ENCODE measurements around the gene TOB1. TPM values are rescaled to one million over a fixed set of nuclear protein-coding genes. Genes with fewer than 3 reads are reported as not detected.
A peak's percentile ranks its signal among the peaks of the same experiment; 100 is the strongest.

TOB1 gene
- total RNA-seq, 3 donors from 2014 or later: 29.4 to 31.0 (median 30.9) TPM

DNA sequence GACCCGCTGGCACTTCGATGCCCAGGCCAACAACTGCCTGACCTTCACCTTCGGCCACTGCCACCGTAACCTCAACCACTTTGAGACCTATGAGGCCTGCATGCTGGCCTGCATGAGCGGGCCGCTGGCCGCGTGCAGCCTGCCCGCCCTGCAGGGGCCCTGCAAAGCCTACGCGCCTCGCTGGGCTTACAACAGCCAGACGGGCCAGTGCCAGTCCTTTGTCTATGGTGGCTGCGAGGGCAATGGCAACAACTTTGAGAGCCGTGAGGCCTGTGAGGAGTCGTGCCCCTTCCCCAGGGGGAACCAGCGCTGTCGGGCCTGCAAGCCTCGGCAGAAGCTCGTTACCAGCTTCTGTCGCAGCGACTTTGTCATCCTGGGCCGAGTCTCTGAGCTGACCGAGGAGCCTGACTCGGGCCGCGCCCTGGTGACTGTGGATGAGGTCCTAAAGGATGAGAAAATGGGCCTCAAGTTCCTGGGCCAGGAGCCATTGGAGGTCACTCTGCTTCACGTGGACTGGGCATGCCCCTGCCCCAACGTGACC is 25.8 kb downstream of the TOB1 start:
- ATAC-seq (no peak), DNase-seq (no peak)
- H3K27me3 Mint-ChIP-seq (ENCODE audit: low read depth): peaks cover 5% of the 10 kb centered on the region
- H3K4me1 Mint-ChIP-seq (ENCODE audit: low read depth): peaks cover 1% of the 10 kb centered on the region
- no peaks in the 10 kb centered on the region for H3K9me3 Mint-ChIP-seq
- H3K36me3 Mint-ChIP-seq (ENCODE audit: insufficient read depth): no peaks in the 10 kb centered on the region
- no peak overlapping the region for H3K4me3 Mint-ChIP-seq

GRCh38 chr17:50839591-50840310 is 26.4 kb downstream of the TOB1 start:
- ATAC-seq (no peak), DNase-seq (no peak)
- no peaks in the 10 kb centered on the region for H3K9me3 Mint-ChIP-seq

GRCh38 chr17:50837980-50838954 is 27.9 kb downstream of the TOB1 start:
- Mint-ChIP-seq H3K9me3 (no peaks in the 10 kb centered on the region), H3K27me3 (ENCODE audit: low read depth) (peaks cover 15% of the 10 kb centered on the region), H3K4me3 (no peak overlapping the region), H3K36me3 (ENCODE audit: insufficient read depth) (no peaks in the 10 kb centered on the region), H3K4me1 (ENCODE audit: low read depth) (peaks cover 1% of the 10 kb centered on the region)
- no peak for DNase-seq
- no peak for ATAC-seq

More at GRCh38 chr17:50839591-50840310, 26.4 kb downstream of the TOB1 start:
- H3K27me3 Mint-ChIP-seq (ENCODE audit: low read depth): peaks cover 8% of the 10 kb centered on the region
- H3K36me3 Mint-ChIP-seq (ENCODE audit: insufficient read depth): no peaks in the 10 kb centered on the region
- no peak overlapping the region for H3K4me3 Mint-ChIP-seq
- H3K4me1 Mint-ChIP-seq (ENCODE audit: low read depth): peaks cover 1% of the 10 kb centered on the region

- no peak for ATAC-seq
- Mint-ChIP-seq H3K4me3 (no peak overlapping the region), H3K4me1 (ENCODE audit: low read depth) (peaks cover 1% of the 10 kb centered on the region), H3K36me3 (ENCODE audit: insufficient read depth) (no peaks in the 10 kb centered on the region), H3K9me3 (no peaks in the 10 kb centered on the region), H3K27me3 (ENCODE audit: low read depth) (peaks cover 15% of the 10 kb centered on the region)
- no peak for DNase-seq
Observed at GRCh38 chr17:50837286-50837979, 28.7 kb downstream of the TOB1 start.

DNA sequence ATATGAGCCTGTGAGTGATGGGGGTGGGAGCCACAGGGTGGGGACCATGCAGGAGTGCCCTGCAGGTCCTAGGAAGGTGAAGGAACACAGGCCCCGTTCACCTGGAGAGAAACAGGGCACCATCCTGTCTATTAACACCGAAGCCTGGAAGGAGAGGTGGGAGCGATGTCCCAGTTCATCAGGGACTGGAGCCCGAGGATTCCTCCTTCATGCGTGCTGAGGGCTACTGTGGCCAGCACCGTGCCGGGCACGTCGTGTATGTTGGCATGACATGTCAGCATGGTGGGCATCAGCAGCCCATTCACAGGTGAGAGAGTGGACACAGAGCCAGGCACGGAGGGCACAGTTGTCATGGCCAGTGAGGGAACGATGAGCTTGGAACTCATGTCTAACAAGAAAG is 29.3 kb downstream of the TOB1 start:
- Mint-ChIP-seq H3K36me3 (ENCODE audit: insufficient read depth) (no peaks in the 10 kb centered on the region), H3K4me3 (no peak overlapping the region), H3K27me3 (ENCODE audit: low read depth) (peaks cover 15% of the 10 kb centered on the region), H3K9me3 (no peaks in the 10 kb centered on the region), H3K4me1 (ENCODE audit: low read depth) (peaks cover 1% of the 10 kb centered on the region)
- ATAC-seq (no peak), DNase-seq (no peak)

- no peaks in the 10 kb centered on the region for H3K36me3 Mint-ChIP-seq (ENCODE audit: insufficient read depth)
- DNase-seq (no peak), ATAC-seq (peak in 1 of 2 donors; percentile 32)
- peaks cover 17% of the 10 kb centered on the region for H3K27me3 Mint-ChIP-seq (ENCODE audit: low read depth)
- no peaks in the 10 kb centered on the region for H3K9me3 Mint-ChIP-seq
- H3K4me1 Mint-ChIP-seq (ENCODE audit: low read depth): no peaks in the 10 kb centered on the region
- no peak within 1 kb of the TSS for H3K4me3 Mint-ChIP-seq
Observed at GRCh38 chr17:50835301-50836234, 30.6 kb downstream of the TOB1 start, which contains the start of gene WFIKKN2. Gene WFIKKN2 (plus strand): TSS chr17:50835586. CDS start chr17:50835938, 352 bp downstream.

DNA sequence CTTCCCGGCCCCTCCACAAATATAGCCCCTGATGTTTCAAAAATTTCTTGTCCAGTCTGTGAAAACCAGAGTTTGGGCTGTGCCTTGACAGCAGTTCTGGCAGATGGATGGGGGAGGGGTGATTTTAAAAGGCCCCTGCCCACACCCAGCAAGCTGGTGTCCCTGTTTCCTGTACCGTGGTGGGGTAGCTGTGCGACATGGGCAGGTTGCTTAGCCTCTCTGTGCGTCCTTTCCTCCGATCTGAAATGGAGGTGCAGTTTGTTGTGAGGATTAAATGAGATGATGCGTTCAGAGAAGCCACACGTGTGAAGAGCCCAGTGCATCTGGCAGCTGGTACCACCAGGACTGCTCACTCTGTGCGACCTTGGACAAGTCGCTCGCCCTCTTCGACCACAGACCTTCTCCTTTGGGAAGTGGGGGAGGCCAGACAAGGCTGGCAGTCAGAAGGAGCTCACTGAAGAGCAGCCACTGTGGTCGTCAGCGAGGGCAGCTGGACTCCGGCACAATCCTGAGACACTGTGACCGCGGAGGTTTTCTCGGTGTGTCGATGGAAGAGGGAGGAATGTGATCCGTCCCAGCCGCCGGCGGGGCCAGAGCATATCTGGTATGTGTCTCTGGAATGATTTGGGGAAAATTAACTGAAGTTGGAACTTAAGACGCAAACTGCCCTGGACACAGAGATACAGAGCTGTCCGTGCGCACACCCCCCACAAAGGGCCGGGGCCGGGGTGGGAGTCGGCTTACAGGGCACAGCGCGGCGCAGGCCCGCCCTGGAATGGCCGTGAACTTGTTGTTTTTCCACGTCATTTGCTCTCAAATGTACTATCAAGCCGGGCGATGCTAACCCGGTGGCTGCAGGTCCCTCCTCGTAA is 31.5 kb downstream of the TOB1 start:
- Mint-ChIP-seq H3K4me3 (no peak overlapping the region), H3K27me3 (ENCODE audit: low read depth) (peaks cover 17% of the 10 kb centered on the region), H3K9me3 (no peaks in the 10 kb centered on the region), H3K4me1 (ENCODE audit: low read depth) (no peaks in the 10 kb centered on the region), H3K36me3 (ENCODE audit: insufficient read depth) (no peaks in the 10 kb centered on the region)
- ATAC-seq (no peak), DNase-seq (no peak)

GRCh38 chr17:50833510-50834428 is 32.4 kb downstream of the TOB1 start:
- Mint-ChIP-seq H3K36me3 (ENCODE audit: insufficient read depth) (no peaks in the 10 kb centered on the region), H3K4me1 (ENCODE audit: low read depth) (no peaks in the 10 kb centered on the region), H3K27me3 (ENCODE audit: low read depth) (peaks cover 17% of the 10 kb centered on the region), H3K4me3 (no peak overlapping the region), H3K9me3 (no peaks in the 10 kb centered on the region)
- ATAC-seq: no peak
- no peak for DNase-seq

- H3K4me3 Mint-ChIP-seq: no peak overlapping the region
- no peaks in the 10 kb centered on the region for H3K9me3 Mint-ChIP-seq
- no peaks in the 10 kb centered on the region for H3K4me1 Mint-ChIP-seq (ENCODE audit: low read depth)
- no peaks in the 10 kb centered on the region for H3K36me3 Mint-ChIP-seq (ENCODE audit: insufficient read depth)
- H3K27me3 Mint-ChIP-seq (ENCODE audit: low read depth): peaks cover 19% of the 10 kb centered on the region
- DNase-seq (no peak), ATAC-seq (no peak)
Observed at GRCh38 chr17:50832864-50833381, 33.2 kb downstream of the TOB1 start.

DNA sequence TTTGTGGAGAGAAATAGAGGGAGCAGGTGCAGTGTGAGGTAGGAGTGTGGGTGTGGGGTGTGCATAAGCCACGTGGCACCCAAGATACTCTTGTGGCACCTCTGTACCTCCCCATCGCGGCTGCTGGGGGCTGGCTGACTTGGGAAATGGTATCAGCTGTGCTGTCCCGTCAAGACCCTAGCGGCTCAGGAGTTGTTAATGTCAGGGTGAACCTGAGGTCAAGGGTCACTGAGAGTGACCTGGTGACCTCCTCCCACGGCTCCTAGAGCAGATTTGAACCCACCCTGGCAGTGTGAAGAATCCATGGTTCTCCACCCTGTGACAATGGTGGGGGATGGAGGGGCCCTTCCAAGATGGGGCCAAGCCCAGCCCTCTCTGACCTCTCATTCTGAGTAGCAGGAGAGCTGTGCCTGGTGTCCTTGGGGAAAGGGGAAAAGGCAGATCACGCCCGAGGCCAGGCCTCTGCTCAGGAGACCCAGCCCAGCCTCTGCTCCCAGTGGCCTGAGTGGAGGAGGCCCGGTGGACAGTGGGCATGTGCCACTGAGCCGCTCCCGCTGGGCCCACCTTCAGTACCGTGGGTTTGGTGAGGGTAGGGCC is 33.8 kb downstream of the TOB1 start:
- Mint-ChIP-seq H3K4me3 (no peak overlapping the region), H3K4me1 (ENCODE audit: low read depth) (no peaks in the 10 kb centered on the region), H3K36me3 (ENCODE audit: insufficient read depth) (no peaks in the 10 kb centered on the region), H3K9me3 (no peaks in the 10 kb centered on the region), H3K27me3 (ENCODE audit: low read depth) (peaks cover 19% of the 10 kb centered on the region)
- DNase-seq (no peak), ATAC-seq (no peak)

DNA sequence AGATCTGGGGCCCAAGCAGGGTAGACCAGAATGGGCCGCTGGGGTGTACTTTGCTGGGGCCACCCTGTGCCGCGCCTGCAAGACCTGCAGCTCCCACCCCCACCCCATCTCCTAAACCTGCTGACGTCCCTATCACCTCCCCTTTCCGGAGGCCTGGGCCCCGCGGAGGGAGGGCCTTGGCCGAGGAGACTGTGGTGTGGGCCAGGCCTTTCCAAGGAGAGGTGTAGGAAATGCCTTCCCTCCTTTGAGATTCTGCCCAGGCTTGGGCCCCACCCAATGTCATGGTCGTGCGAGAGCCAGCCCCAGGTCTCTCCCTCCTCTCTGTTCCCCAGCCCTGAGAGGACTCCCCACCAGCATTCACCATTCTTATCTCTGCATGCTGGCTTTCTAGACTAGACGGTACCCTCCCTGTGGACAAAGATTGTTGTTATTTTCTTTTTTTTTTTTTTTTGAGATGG is 34.7 kb downstream of the TOB1 start:
- Mint-ChIP-seq H3K36me3 (ENCODE audit: insufficient read depth) (no peaks in the 10 kb centered on the region), H3K9me3 (no peaks in the 10 kb centered on the region), H3K27me3 (ENCODE audit: low read depth) (peaks cover 19% of the 10 kb centered on the region), H3K4me3 (no peak overlapping the region), H3K4me1 (ENCODE audit: low read depth) (no peaks in the 10 kb centered on the region)
- DNase-seq (no peak), ATAC-seq (no peak)
